OCI-LY1 (cell line): ENCODE data around the gene INTS3.

Experiments
- EZH2 ChIP-seq: fragments of 200-600 bp; sonication (generic), shearing (Covaris generic); IDR thresholded peaks from 2 replicates; pipeline ENCODE4 v1.8.0; 2017; ENCODE audit warnings: borderline replicate concordance, mixed run types, mild to moderate bottlenecking, antibody characterized with exemption, low read length, moderate library complexity, mixed read lengths
- TF ChIP-seq, protein P1 (sequence below): fragments of 200-600 bp; sonication (generic), shearing (Covaris generic); IDR thresholded peaks from 2 replicates; pipeline ENCODE4 v1.5.1; 2017; ENCODE audit warnings: mild to moderate bottlenecking, antibody characterized with exemption, low read length, moderate library complexity, mixed read lengths

DNA sequence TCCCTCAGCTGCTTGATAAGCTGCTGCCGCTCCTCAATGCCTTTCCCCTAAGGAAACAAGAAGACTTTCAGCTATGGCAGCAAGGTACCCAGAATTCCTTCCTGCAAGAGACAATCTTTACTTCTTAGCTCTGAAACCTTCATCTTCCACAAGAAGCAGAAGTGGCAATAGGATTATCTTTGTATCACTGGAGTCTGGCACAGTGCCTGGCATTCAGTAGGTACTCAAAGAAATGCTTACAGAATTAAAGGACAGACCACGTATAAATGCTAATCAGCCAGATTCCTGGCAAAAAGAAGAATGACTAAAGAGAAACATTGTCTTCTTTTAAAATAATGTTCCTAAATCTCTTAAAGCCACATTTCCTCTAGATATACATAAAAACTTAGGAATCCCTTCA, 91.0 kb downstream of the INTS3 start:
- TF ChIP-seq, protein P1, sequence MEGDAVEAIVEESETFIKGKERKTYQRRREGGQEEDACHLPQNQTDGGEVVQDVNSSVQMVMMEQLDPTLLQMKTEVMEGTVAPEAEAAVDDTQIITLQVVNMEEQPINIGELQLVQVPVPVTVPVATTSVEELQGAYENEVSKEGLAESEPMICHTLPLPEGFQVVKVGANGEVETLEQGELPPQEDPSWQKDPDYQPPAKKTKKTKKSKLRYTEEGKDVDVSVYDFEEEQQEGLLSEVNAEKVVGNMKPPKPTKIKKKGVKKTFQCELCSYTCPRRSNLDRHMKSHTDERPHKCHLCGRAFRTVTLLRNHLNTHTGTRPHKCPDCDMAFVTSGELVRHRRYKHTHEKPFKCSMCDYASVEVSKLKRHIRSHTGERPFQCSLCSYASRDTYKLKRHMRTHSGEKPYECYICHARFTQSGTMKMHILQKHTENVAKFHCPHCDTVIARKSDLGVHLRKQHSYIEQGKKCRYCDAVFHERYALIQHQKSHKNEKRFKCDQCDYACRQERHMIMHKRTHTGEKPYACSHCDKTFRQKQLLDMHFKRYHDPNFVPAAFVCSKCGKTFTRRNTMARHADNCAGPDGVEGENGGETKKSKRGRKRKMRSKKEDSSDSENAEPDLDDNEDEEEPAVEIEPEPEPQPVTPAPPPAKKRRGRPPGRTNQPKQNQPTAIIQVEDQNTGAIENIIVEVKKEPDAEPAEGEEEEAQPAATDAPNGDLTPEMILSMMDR: no peak
- TF ChIP-seq EZH2: no peak
